Measurements from ENCODE around the gene SSH2. TPM values are rescaled to one million over a fixed set of nuclear protein-coding genes. Genes with fewer than 3 reads are reported as not detected.

SSH2 gene
- total RNA-seq, 1 experiment from 2014 or later: 14.6 TPM

DNA sequence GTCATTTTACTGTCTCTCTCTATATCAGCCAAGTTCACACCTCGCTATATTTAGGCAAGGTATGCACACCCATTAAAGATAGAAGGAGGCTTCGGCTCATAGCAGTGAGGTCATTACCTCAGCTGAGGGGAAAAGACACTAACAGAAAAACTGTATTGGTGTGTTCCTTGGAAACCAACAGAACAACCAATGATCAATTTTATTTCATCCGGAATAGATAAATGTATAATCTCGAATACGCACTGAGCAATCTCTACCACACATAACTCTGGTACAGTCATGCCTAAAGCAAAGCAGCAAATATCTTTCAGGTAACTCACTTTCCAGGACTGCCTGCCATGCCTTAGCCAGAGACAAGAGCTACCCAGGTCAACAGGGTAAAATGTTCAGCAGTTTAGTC lies 197.4 kb downstream of the SSH2 start:
- Histone ChIP-seq H3K9me3 (ENCODE audit: control insufficient read depth, low read depth, low read length) (no peaks in the 10 kb centered on the region), H3K27me3 (ENCODE audit: insufficient read depth, low read length) (no peaks in the 10 kb centered on the region), H3T11ph (ENCODE audit: low read length) (no peak overlapping the region), H3K79me1 (ENCODE audit: insufficient read depth, low read depth, low read length, poor library complexity, severe bottlenecking) (no peaks in the 10 kb centered on the region), H3K14ac (ENCODE audit: insufficient read depth, low read length) (no peak overlapping the region), H3K56ac (ENCODE audit: insufficient read length, low read depth, low read length) (no peak overlapping the region), H2BK12ac (ENCODE audit: insufficient read length, low read depth, low read length) (no peak overlapping the region), H3K4ac (ENCODE audit: low read depth, low read length) (no peak overlapping the region), H4K5ac (ENCODE audit: insufficient read length, low read depth, low read length) (no peak overlapping the region), H2BK120ac (ENCODE audit: low read depth, low read length, poor library complexity, severe bottlenecking) (no peak overlapping the region), H2BK15ac (ENCODE audit: low read depth, low read length) (no peak overlapping the region), H3K27ac (ENCODE audit: insufficient read length, low read depth, low read length) (no peak overlapping the region), H3K23ac (ENCODE audit: insufficient read length, low read depth, low read length) (no peak overlapping the region), H4K91ac (ENCODE audit: insufficient read length, low read depth, low read length) (no peak overlapping the region), H4K20me1 (ENCODE audit: control insufficient read depth, insufficient read depth, insufficient read length) (no peaks in the 10 kb centered on the region), H3K4me1 (ENCODE audit: insufficient read depth, low read length) (no peaks in the 10 kb centered on the region), H2AK5ac (ENCODE audit: insufficient read length, low read length) (no peak overlapping the region), H3K18ac (ENCODE audit: insufficient read length, low read depth, low read length) (no peak overlapping the region), H2BK20ac (ENCODE audit: low read depth, low read length, poor library complexity, severe bottlenecking) (no peak overlapping the region), H2BK5ac (ENCODE audit: insufficient read length, low read length) (no peak overlapping the region), H3K23me2 (ENCODE audit: insufficient read length, low read depth, low read length, poor library complexity, severe bottlenecking) (no peaks in the 10 kb centered on the region), H4K8ac (replicated peaks; ENCODE audit: insufficient read length, low read depth, low read length) (no peak overlapping the region), H2AFZ (ENCODE audit: low read length) (no peak overlapping the region), H3K4me2 (ENCODE audit: insufficient read depth, insufficient read length, low read length) (no peak overlapping the region), H3K9ac (ENCODE audit: extremely low read depth, insufficient read length, low read length) (no peak overlapping the region), H3K79me2 (ENCODE audit: insufficient read depth, low read length) (no peaks in the 10 kb centered on the region)
- DNase-seq: no peak
- peaks cover 7 to 9% of the 10 kb centered on the region in 2 experiments for H3K9me3 Mint-ChIP-seq
- TF ChIP-seq, protein P1, sequence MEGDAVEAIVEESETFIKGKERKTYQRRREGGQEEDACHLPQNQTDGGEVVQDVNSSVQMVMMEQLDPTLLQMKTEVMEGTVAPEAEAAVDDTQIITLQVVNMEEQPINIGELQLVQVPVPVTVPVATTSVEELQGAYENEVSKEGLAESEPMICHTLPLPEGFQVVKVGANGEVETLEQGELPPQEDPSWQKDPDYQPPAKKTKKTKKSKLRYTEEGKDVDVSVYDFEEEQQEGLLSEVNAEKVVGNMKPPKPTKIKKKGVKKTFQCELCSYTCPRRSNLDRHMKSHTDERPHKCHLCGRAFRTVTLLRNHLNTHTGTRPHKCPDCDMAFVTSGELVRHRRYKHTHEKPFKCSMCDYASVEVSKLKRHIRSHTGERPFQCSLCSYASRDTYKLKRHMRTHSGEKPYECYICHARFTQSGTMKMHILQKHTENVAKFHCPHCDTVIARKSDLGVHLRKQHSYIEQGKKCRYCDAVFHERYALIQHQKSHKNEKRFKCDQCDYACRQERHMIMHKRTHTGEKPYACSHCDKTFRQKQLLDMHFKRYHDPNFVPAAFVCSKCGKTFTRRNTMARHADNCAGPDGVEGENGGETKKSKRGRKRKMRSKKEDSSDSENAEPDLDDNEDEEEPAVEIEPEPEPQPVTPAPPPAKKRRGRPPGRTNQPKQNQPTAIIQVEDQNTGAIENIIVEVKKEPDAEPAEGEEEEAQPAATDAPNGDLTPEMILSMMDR (conservative IDR thresholded peaks at IDR 0.05): no peak
- peaks cover 5 to 10% (median 6%) of the 10 kb centered on the region in 3 experiments; a peak in 6 of 7 replicates for H3K36me3 Mint-ChIP-seq (ENCODE audit: insufficient read depth in 1 of 3, low read depth in 3 of 3)
- no peak overlapping the region for H3K4me3 Mint-ChIP-seq
- H3K4me1 Mint-ChIP-seq: peaks cover 0 to under 1% of the 10 kb centered on the region in 2 experiments; a peak in 1 of 4 replicates
- WGBS (ENCODE audit: extremely low coverage, insufficient read length, low lambda C conversion rate): no CpG with 5 or more reads among the region's 5 CpGs
- H3K27ac Mint-ChIP-seq: peak overlapping the region in 1 of 3 experiments; percentile 3; a peak in 1 of 7 replicates
- no peaks in the 10 kb centered on the region for H3K27me3 Mint-ChIP-seq (ENCODE audit: low read depth)

Data from H9 (cell line).